ENCODE measurements around the gene SPOPL.

Gene SPOPL

GRCh38 chr2:138609446-138609845 is 107.9 kb downstream of the SPOPL start:
- no peak for DNase-seq

DNA sequence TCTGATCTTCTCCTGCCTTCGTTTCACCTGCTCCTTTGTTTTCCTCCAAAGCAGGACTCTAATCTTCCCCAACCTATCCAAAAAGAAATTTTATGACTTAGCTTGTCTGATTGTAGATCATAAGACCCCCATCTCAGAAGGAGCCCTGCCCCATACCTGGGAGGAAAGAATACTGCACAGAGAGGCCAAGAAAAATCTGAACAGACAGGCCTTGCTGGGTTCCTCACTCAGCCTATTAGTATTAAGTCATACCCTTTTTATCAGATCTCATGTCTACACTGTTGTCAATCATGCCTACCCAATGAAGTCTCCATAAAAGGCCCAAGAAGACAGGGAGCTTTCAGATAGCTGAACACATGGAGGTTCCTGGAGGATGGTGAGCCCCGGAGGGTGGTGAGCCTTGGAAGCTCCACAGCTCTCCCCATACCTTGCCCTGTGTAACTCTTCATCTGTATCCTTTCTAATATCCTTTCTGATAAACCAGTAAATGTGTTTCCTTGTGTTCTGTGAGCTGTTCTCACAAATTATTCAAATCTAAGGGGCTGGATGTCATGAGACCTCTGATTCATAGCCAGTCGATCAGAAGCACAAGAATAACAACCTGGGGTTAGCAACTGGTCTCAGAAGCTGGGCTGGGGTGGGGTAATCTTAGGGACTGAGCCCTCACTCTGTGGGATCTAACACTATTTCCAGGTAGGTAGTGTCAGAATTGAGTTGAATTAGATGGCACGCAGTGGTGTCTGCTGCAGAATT is 108.8 kb downstream of the SPOPL start:
- no peak for DNase-seq

GRCh38 chr2:138615257-138615656 is 113.7 kb downstream of the SPOPL start:
- DNase-seq, result no peak

DNA sequence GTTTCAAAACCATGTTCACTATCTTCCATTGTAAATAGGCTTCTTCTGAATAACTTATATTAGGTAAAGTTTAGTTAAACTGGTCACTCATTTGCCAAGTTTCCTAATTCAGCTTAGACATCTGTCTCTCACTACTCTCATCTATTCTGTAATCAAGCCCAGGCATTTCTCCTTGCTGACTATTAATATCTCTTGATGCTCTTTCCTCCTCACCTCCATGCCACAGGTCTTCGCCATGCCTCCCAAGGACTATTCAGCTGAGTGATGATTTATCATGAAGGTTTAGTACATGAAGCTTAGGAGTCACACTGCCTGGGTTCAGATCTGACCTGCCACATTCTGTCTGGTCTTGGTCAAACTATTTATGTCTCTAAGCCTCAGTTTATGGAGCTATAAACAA is 115.5 kb downstream of the SPOPL start:
- DNase-seq, result no peak

DNA sequence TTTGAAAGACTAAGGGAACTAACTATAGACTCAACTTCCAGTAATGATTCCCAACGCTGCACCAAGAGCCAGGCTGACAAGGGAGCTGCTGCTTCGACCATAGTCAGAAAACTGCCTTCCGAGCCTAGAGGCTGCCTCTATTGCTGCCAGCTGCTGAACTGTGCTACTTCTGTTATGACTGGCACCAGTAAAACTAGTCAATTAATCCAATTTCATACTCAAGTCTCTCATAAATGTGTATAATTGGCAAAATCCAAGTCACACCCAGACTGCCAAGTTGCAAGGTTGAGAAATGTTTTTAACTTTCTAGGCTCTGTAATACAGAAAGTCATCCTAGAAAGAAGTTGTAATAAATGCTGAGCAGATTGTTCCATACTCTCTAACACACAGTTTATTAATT is 117.4 kb downstream of the SPOPL start:
- no peak for DNase-seq

- no peak for DNase-seq
Measured at GRCh38 chr2:138620431-138620830, 118.9 kb downstream of the SPOPL start.

DNA sequence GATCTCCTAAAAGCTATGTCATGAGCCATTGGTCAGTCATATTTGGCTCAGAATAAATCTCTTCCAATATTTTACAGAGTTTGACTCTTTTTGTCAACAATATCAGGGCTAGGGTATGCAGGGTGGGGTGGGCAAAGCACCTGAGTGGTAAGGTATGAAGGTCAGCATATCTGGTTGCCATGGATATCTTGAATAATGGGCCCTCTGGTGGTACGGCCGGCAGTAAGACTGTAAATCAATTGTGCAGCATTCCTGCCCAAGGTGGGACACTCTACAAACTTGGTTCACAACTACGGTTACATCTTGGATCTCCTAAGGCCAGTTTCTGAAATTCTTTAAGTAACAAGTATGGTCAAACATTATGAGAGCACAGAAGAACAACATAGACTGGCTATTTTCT is 119.6 kb downstream of the SPOPL start:
- DNase-seq, result no peak

GRCh38 chr2:138622613-138623012 is 121.0 kb downstream of the SPOPL start:
- DNase-seq, result no peak

All from NCI-H1092 treated with DMSO at 0.1 percent for 48 hours (cell line).